ENCODE measurements around the gene ARF6. TPM values are rescaled to one million over a fixed set of nuclear protein-coding genes. Genes with fewer than 3 reads are reported as not detected.

ARF6 gene
- total RNA-seq, 1 experiment from 2014 or later, result 74.2 TPM

DNA sequence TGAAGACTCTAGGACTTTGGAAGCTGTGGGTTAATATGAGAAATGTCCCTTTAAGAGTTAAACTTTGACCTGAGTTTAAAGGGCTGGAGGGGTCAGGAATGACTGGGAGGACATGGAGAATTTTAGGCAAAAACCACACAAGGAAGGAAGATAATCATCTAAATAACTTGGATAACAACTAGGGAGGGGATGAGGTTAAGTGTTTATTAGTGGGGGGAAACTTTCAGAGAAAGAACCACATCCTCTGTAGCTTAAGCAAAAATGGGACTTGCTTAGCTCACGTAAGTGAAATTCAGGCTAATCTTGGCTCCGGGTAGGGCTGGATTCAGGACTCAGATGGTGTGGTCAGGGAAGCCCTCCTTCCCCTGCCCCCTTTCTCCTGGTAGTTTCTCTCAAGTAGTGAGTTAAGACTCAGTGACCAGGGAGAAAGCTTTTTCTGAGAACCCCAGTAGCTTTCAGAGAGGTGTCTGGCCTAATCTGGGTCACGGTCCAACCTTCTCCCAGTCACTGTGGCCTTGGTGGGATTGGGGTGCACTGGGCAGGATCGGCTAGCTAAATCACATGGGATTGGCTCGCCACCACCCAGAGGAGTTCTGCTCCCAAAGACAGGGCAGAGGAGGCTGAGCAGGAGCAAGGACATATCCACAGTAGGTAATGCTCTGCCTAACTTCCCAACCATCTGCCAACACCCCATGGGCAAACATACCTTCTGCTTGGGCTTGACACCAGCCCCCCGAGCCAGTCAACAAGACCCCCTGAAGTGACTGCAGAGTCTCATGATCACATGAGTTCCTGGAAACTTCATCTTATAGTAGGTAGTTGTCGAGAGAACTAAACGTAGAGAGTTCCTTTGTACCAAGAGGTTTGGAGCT, 52.8 kb downstream of the ARF6 start:
- H3K9me3 Mint-ChIP-seq (ENCODE audit: low read depth, unreplicated experiment), result peaks cover 3% of the 10 kb centered on the region
- H3K4me1 Mint-ChIP-seq (ENCODE audit: low read depth, unreplicated experiment), result peaks cover 52% of the 10 kb centered on the region
- no TSS peak for BruUV-seq (replicated peaks)
- no peak for TF ChIP-seq CTCF (IDR thresholded peaks at IDR 0.05; ENCODE audit: unreplicated experiment)
- intact Hi-C loops (cut with micrococcal nuclease; ENCODE audit: unreplicated experiment), result loop anchor here (2.0 kb wide), 1 partner anchor 53 kb away; the partner anchor contains the start of gene ARF6
- H3K4me3 Mint-ChIP-seq (ENCODE audit: low read depth, unreplicated experiment), result peak overlapping the region; percentile 9
- H3K27ac Mint-ChIP-seq (ENCODE audit: unreplicated experiment), result peak overlapping the region; percentile 92
- no peaks in the 10 kb centered on the region for H3K27me3 Mint-ChIP-seq (ENCODE audit: unreplicated experiment)
- peaks cover 10% of the 10 kb centered on the region for H3K36me3 Mint-ChIP-seq (ENCODE audit: insufficient read depth, unreplicated experiment)
- CTCF ChIA-PET, result interaction anchor here (0.5 to 0.7 kb wide), 5 partner anchors 71 to 158 kb away, joined by 3 to 6 read pairs (median 3); no protein-coding TSS in a partner anchor
- DNase-seq, result no peak

Other genes starting within 250 kb of the ARF6 start
- gene POLE2, start 204.9 kb upstream of the ARF6 start, total RNA-seq (2022), result 13.2 and 14.2 TPM in 2 replicates
- 0.49 and 0.99 TPM in 2 replicates for gene KLHDC1, start 200.0 kb upstream of the ARF6 start, total RNA-seq (2022)
- 26.8 and 30.7 TPM in 2 replicates for gene KLHDC2, start 124.9 kb upstream of the ARF6 start, total RNA-seq (2022)
- gene NEMF, start 40.3 kb upstream of the ARF6 start, total RNA-seq (2022), result 76.3 and 77.7 TPM in 2 replicates
- gene VCPKMT, start 223.5 kb downstream of the ARF6 start, total RNA-seq (2022), result 7.1 and 8.8 TPM in 2 replicates

Measured in Calu3 (cell line).